ENCODE measurements around the gene LDAF1. TPM values are rescaled to one million over a fixed set of nuclear protein-coding genes. Genes with fewer than 3 reads are reported as not detected.
A peak's percentile ranks its signal among the peaks of the same experiment; 100 is the strongest.
"Not testable (repeated sequence)": the region's sequence is repeated elsewhere in the genome, so short reads cannot be mapped to it uniquely, and the experiment has no call there.

Gene LDAF1
- polyA plus RNA-seq, 1 experiment, result 31.1 TPM

- DNase-seq (ENCODE audit: low read depth), result no peak
- ChIA-PET POLR2A (no interaction called here), CTCF (interaction anchor here (0.6 to 1.4 kb wide), 2 partner anchors 11 to 132 kb away, joined by 3 read pairs; partner anchors contain the start of gene CRYM)
- Histone ChIP-seq H3K36me3 (ENCODE audit: control insufficient read depth, insufficient read depth, low read length) (no peaks in the 10 kb centered on the region), H3K4me3 (ENCODE audit: low read depth, low read length) (no peak overlapping the region), H3K27me3 (ENCODE audit: control insufficient read depth, insufficient read depth, low read length) (peaks cover 10% of the 10 kb centered on the region)
- TF ChIP-seq CTCF (IDR thresholded peaks at IDR 0.05; ENCODE audit: insufficient read depth, low read depth, low read length), result no peak
These were observed 12.7 kb upstream of the LDAF1 start for GRCh38 chr16:21145738-21146137.

GRCh38 chr16:21150375-21151001 lies 8.0 kb upstream of the LDAF1 start, which contains the start of gene DNAH3:
Gene DNAH3, minus strand, starts transcription at chr16:21150846. Its CDS starts 527 bp downstream, at chr16:21150319.
- ChIA-PET CTCF (interaction anchor here (0.6 to 0.7 kb wide), 2 partner anchors 122 to 1390 kb away, joined by 3 to 4 read pairs; no protein-coding TSS in a partner anchor), POLR2A (no interaction called here)
- no peak within 1 kb of the TSS for H3K4me3 ChIP-seq (ENCODE audit: low read depth, low read length)
- no peak for TF ChIP-seq CTCF (IDR thresholded peaks at IDR 0.05; ENCODE audit: insufficient read depth, low read depth, low read length)
- DNase-seq (ENCODE audit: low read depth), result no peak
- H3K36me3 ChIP-seq (ENCODE audit: control insufficient read depth, insufficient read depth, low read length), result no peaks in the 10 kb centered on the region
- H3K27me3 ChIP-seq (ENCODE audit: control insufficient read depth, insufficient read depth, low read length), result peaks cover 5% of the 10 kb centered on the region

- H3K27me3 ChIP-seq (ENCODE audit: control insufficient read depth, insufficient read depth, low read length); DNase-seq (ENCODE audit: low read depth); H3K36me3 ChIP-seq (ENCODE audit: control insufficient read depth, insufficient read depth, low read length); POLR2A ChIA-PET; H3K4me3 ChIP-seq (ENCODE audit: low read depth, low read length): not testable (repeated sequence)
- CTCF ChIA-PET, result interaction anchor here (1.9 kb wide), 1 partner anchor 148 kb away, joined by 9 read pairs; no protein-coding TSS in a partner anchor
These were observed 6.1 kb upstream of the LDAF1 start for GRCh38 chr16:21152160-21153030.

- H3K27me3 ChIP-seq (ENCODE audit: control insufficient read depth, insufficient read depth, low read length); H3K36me3 ChIP-seq (ENCODE audit: control insufficient read depth, insufficient read depth, low read length); POLR2A ChIA-PET; H3K4me3 ChIP-seq (ENCODE audit: low read depth, low read length); DNase-seq (ENCODE audit: low read depth): not testable (repeated sequence)
- CTCF ChIA-PET, result interaction anchor here (0.6 to 1.9 kb wide), 2 partner anchors 147 to 1526 kb away, joined by 3 to 9 read pairs; no protein-coding TSS in a partner anchor
These were observed 5.2 kb upstream of the LDAF1 start for GRCh38 chr16:21153124-21153729.

GRCh38 chr16:21156011-21156410 lies 2.5 kb upstream of the LDAF1 start:
- CTCF ChIA-PET, result interaction anchor here (1.6 to 2.7 kb wide), 6 partner anchors 10 to 305 kb away, joined by 4 to 39 read pairs (median 5); no protein-coding TSS in a partner anchor
- DNase-seq (ENCODE audit: low read depth); H3K4me3 ChIP-seq (ENCODE audit: low read depth, low read length); H3K27me3 ChIP-seq (ENCODE audit: control insufficient read depth, insufficient read depth, low read length); H3K36me3 ChIP-seq (ENCODE audit: control insufficient read depth, insufficient read depth, low read length); POLR2A ChIA-PET: not testable (repeated sequence)

GRCh38 chr16:21156767-21157467 lies 1.6 kb upstream of the LDAF1 start:
- H3K36me3 ChIP-seq (ENCODE audit: control insufficient read depth, insufficient read depth, low read length), result peaks cover 2% of the 10 kb centered on the region; the same call in 1 of the 2 replicates
- no peak overlapping the region for H3K4me3 ChIP-seq (ENCODE audit: low read depth, low read length)
- no peak for DNase-seq (ENCODE audit: low read depth)
- CTCF ChIA-PET, result interaction anchor here (0.6 to 4.0 kb wide), 19 partner anchors 9 to 1535 kb away, joined by 3 to 39 read pairs (median 3); partner anchors contain the start of genes CRYM and DCUN1D3
- no peaks in the 10 kb centered on the region for H3K27me3 ChIP-seq (ENCODE audit: control insufficient read depth, insufficient read depth, low read length)
- POLR2A ChIA-PET, result no interaction called here
- TF ChIP-seq CTCF (IDR thresholded peaks at IDR 0.05; ENCODE audit: insufficient read depth, low read depth, low read length), result peak; percentile 70

Data from BJ (cell line).